Activated CD8-positive, alpha-beta memory T cell treated with anti-CD3 and anti-CD28 coated beads for 4 hours (primary cell): ENCODE results near the gene TK1.
"Not testable (repeated sequence)": the region's sequence is repeated elsewhere in the genome, so short reads cannot be mapped to it uniquely, and the experiment has no call there.

ENCODE experiments used
- DNase-seq, 2 donors: peaks; one replicate each; pipeline ENCODE4 v3.0.0-alpha.2; 2020; ENCODE audit warnings: low read depth in 2 of 2

TK1 gene

GRCh38 chr17:78186692-78187595 lies at the start of gene TK1, which contains the start of gene AFMID:
TK1 (minus strand) TSS chr17:78187052; CDS start chr17:78186994, 58 bp downstream.
AFMID (plus strand) TSS chr17:78187362; CDS start chr17:78187371, 9 bp downstream.
- peak; percentile 46 to 49 for DNase-seq

GRCh38 chr17:78235885-78236284 lies 49.0 kb upstream of the TK1 start:
- DNase-seq, result no peak

GRCh38 chr17:78235022-78235421 lies 48.2 kb upstream of the TK1 start:
- not testable (repeated sequence) for DNase-seq

- no peak for DNase-seq
Observed at GRCh38 chr17:78234261-78234865, 47.5 kb upstream of the TK1 start.

GRCh38 chr17:78233678-78234077 lies 46.8 kb upstream of the TK1 start:
- no peak for DNase-seq

- no peak for DNase-seq
Observed at GRCh38 chr17:78232859-78233173, 46.0 kb upstream of the TK1 start.

GRCh38 chr17:78231991-78232858 lies 45.4 kb upstream of the TK1 start:
- DNase-seq, result no peak

- DNase-seq, result no peak
Observed at GRCh38 chr17:78230996-78231935, 44.4 kb upstream of the TK1 start, which contains the start of gene TMEM235. TMEM235 (plus strand) TSS chr17:78231631; CDS start chr17:78232024, 393 bp downstream.

- DNase-seq, result no peak
Observed at GRCh38 chr17:78230252-78230962, 43.6 kb upstream of the TK1 start.

GRCh38 chr17:78228176-78228575 lies 41.3 kb upstream of the TK1 start:
- no peak for DNase-seq

GRCh38 chr17:78227455-78227916 lies 40.6 kb upstream of the TK1 start:
- DNase-seq, result no peak

- DNase-seq, result no peak
Observed at GRCh38 chr17:78226759-78227454, 40.1 kb upstream of the TK1 start.

- DNase-seq, result no peak
Observed at GRCh38 chr17:78226055-78226758, 39.4 kb upstream of the TK1 start.

- no peak for DNase-seq
Observed at GRCh38 chr17:78225088-78225865, 38.4 kb upstream of the TK1 start.

GRCh38 chr17:78224231-78225087 lies 37.6 kb upstream of the TK1 start:
- no peak for DNase-seq

- no peak for DNase-seq
Observed at GRCh38 chr17:78223765-78224164, 36.9 kb upstream of the TK1 start.

- no peak for DNase-seq
Observed at GRCh38 chr17:78223061-78223460, 36.2 kb upstream of the TK1 start.
